Activated CD4-positive, CD25-positive, alpha-beta regulatory T cell (primary cell): ENCODE results near the gene APBA2.

Source experiments
- DNase-seq, 4 experiments: peaks; one replicate each; lab custom pipeline; 2025; lab: John Stamatoyannopoulos, UW

APBA2 gene

GRCh38 chr15:28896951-28897350, 11.2 kb downstream of the APBA2 start:
- DNase-seq: no peak

GRCh38 chr15:28897861-28898585, 12.2 kb downstream of the APBA2 start:
- DNase-seq: no peak

GRCh38 chr15:28899061-28899738, 13.4 kb downstream of the APBA2 start:
- no peak for DNase-seq

GRCh38 chr15:28900041-28900891, 14.5 kb downstream of the APBA2 start:
- DNase-seq: no peak

GRCh38 chr15:28900892-28901586, 15.3 kb downstream of the APBA2 start:
- DNase-seq: no peak

GRCh38 chr15:28901587-28901980, 15.8 kb downstream of the APBA2 start:
- no peak for DNase-seq

- no peak for DNase-seq
These were observed 16.4 kb downstream of the APBA2 start for GRCh38 chr15:28901987-28902745.

GRCh38 chr15:28902856-28903255, 17.1 kb downstream of the APBA2 start:
- no peak for DNase-seq

GRCh38 chr15:28903555-28903954, 17.8 kb downstream of the APBA2 start:
- DNase-seq: no peak

- no peak for DNase-seq
These were observed 18.2 kb downstream of the APBA2 start for GRCh38 chr15:28904003-28904402.

- no peak for DNase-seq
These were observed 19.0 kb downstream of the APBA2 start for GRCh38 chr15:28904541-28905315.

GRCh38 chr15:28907338-28907960, 21.7 kb downstream of the APBA2 start:
- no peak for DNase-seq

GRCh38 chr15:28909958-28910500, 24.3 kb downstream of the APBA2 start:
- DNase-seq: no peak

- DNase-seq: no peak
These were observed 25.6 kb downstream of the APBA2 start for GRCh38 chr15:28911310-28911931.

- DNase-seq: no peak
These were observed 26.6 kb downstream of the APBA2 start for GRCh38 chr15:28912422-28912821.

GRCh38 chr15:28913171-28913765, 27.5 kb downstream of the APBA2 start:
- DNase-seq: no peak

GRCh38 chr15:28914046-28914445, 28.3 kb downstream of the APBA2 start:
- DNase-seq: no peak

- DNase-seq: no peak
These were observed 28.8 kb downstream of the APBA2 start for GRCh38 chr15:28914483-28915023.
